Fibroblast of the aortic adventitia (primary cell): ENCODE measurements around the gene MYO1B. TPM values are rescaled to one million over a fixed set of nuclear protein-coding genes. Genes with fewer than 3 reads are reported as not detected.

Source experiments
- DNase-seq: peaks from one replicate; pipeline ENCODE4 v3.0.0-alpha.2; 2010; ENCODE audit warnings: low read depth
- H3K4me3 ChIP-seq: 2 replicates; pipeline ENCODE4 v1.5.1; 2011; ENCODE audit warnings: low read depth, mild to moderate bottlenecking, control low read depth, low read length, moderate library complexity
- total RNA-seq: library from RNA; depleted of rRNA; stranded (reverse); fragments of >200 nt; gene quantifications from 2 replicates; pipeline ENCODE4 v1.2.3, GENCODE V29; 2012; ENCODE audit warnings: low replicate concordance
- TF ChIP-seq, protein P1 (sequence below): IDR thresholded peaks from 2 replicates; pipeline ENCODE4 v1.5.1; 2011; ENCODE audit warnings: mild to moderate bottlenecking, low read length, control low read depth, inconsistent platforms; ENCODE audit not compliant: insufficient read depth

MYO1B gene
- total RNA-seq, 1 donor = 103 TPM

GRCh38 chr2:191394043-191394442, 148.8 kb downstream of the MYO1B start:
- DNase-seq = no peak
- TF ChIP-seq, protein P1, sequence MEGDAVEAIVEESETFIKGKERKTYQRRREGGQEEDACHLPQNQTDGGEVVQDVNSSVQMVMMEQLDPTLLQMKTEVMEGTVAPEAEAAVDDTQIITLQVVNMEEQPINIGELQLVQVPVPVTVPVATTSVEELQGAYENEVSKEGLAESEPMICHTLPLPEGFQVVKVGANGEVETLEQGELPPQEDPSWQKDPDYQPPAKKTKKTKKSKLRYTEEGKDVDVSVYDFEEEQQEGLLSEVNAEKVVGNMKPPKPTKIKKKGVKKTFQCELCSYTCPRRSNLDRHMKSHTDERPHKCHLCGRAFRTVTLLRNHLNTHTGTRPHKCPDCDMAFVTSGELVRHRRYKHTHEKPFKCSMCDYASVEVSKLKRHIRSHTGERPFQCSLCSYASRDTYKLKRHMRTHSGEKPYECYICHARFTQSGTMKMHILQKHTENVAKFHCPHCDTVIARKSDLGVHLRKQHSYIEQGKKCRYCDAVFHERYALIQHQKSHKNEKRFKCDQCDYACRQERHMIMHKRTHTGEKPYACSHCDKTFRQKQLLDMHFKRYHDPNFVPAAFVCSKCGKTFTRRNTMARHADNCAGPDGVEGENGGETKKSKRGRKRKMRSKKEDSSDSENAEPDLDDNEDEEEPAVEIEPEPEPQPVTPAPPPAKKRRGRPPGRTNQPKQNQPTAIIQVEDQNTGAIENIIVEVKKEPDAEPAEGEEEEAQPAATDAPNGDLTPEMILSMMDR = no peak
- no peak overlapping the region for H3K4me3 ChIP-seq

GRCh38 chr2:191396794-191397193, 151.6 kb downstream of the MYO1B start:
- no peak overlapping the region for H3K4me3 ChIP-seq
- TF ChIP-seq, protein P1 = no peak
- no peak for DNase-seq

DNA sequence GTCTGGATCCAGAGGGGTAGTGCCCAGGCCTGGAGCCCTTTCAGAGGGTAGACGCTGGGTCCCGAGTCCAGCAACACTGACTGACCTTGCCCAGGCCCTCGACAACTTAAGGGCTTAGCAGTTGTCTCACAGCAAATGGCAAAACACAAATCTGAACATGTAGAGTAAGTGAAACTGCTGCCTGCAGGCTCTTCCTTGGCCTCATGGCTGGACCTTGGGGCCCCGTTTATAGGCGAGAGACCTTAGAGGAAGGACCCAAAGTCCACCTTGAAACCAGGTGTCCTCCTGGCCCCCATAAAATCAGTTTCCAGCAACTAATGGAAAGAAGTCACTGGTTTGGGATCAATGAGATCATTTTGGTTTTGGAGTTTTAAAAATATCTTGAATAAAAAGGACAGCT, 154.4 kb downstream of the MYO1B start:
- no peak for DNase-seq
- TF ChIP-seq, protein P1 = no peak
- H3K4me3 ChIP-seq = no peak overlapping the region

- DNase-seq = peak; percentile 76
- TF ChIP-seq, protein P1 = no peak
- no peak overlapping the region for H3K4me3 ChIP-seq
Observed at GRCh38 chr2:191401287-191401686, 156.1 kb downstream of the MYO1B start.

DNA sequence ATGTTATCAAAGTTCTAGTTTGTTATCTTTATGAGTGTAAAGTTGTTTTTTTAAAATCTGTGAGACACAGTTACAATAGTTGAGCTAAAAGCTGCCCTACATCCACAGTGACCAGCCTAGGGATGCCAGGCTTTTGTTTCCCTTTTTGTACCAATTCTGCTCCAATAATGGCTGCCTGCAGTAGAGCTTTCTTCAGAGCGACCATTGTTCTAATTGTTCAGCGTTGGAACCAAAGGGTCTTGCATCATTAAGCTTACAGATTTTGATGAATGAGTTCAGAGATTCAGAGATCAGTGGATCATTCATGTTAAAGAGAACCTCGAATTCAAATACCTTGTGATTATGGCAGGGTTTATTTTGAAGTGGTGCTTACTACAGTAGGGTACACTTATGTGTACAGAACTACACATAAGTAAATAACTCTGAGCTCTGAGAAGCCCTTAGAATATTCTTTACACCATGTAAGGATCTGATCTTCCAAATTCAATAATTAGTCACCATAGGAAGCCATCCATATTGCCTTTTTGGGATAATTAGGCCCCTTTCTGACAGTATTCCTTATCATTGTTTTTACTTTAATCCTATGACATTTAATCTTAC, 157.9 kb downstream of the MYO1B start:
- H3K4me3 ChIP-seq = no peak overlapping the region
- DNase-seq = no peak
- TF ChIP-seq, protein P1 = no peak

DNA sequence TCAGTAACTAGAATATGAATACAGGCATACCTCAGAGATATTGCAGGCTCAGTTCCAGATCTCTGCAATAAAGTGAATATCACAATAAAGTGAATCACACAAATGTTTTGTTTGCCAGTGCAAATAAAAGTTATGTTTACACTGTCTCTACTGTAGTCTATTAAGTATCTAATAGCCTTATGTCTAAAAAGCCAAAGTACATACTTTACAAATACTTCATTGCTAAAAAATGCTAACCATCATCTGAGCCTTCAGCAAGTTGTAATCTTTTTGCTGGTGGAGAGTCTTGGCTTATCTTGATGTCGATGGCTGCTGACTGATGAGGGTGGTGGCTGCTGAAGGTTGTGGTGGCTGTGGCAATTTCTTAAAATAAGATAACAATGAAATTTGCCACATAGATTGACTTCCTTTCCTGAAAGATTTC, 159.4 kb downstream of the MYO1B start:
- no peak overlapping the region for H3K4me3 ChIP-seq
- TF ChIP-seq, protein P1 = no peak
- peak; percentile 56 for DNase-seq

- TF ChIP-seq, protein P1 = no peak
- H3K4me3 ChIP-seq = no peak overlapping the region
- DNase-seq = no peak
Observed at GRCh38 chr2:191405546-191405945, 160.3 kb downstream of the MYO1B start.
